GM21717 (cell line): ENCODE measurements around the gene ABLIM2.
"Not testable (repeated sequence)": the region's sequence is repeated elsewhere in the genome, so short reads cannot be mapped to it uniquely, and the experiment has no call there.

ENCODE experiments used
- ATAC-seq: cut with Tn5 transposase; IDR thresholded peaks from one replicate; pipeline ENCODE4 v1.9.1; 2021; ENCODE audit warnings: mild to moderate bottlenecking, moderate library complexity; ENCODE audit not compliant: unreplicated experiment

The ABLIM2 gene

DNA sequence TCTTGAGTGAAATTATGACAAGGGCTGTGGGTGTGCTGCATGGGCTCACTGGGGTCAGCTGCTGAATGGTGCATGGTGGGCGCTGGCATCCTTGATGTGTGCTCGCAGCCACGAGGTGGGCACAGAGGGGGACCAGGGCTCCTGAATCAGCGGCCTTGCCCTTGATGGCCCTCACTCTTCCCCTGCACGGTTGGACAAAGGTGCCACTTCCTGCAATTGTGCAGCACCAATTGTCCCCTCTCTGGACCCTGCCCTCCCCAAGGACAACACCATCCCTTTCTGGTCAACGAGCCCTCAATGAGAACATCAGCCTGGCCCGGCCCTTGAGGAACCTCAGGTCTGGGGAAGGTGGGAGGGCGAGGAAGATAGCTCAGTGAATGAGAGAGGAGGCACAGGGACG, 16.1 kb downstream of the ABLIM2 start:
- no peak for ATAC-seq

GRCh38 chr4:8141935-8142334, 16.7 kb downstream of the ABLIM2 start:
- no peak for ATAC-seq

DNA sequence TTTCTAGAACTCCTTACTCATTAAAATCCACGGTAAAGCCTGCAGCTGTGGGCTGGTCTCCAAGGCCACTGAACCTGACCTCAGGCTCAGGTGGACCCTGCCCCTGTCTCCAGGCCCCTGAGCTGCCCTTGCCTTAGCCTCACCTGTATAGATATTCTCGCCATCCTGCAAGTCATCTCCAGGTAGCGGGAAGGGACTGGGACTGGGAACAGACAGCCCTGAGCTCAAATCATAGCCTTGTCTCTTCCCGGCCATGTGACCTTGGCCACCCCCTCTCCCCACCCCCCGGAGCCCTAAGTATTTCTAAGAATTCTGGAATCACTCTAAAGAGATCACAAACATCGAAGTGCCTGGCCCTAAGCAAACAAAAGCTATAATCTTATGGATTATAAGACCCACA, 17.7 kb downstream of the ABLIM2 start:
- ATAC-seq: no peak

GRCh38 chr4:8139726-8140125, 18.9 kb downstream of the ABLIM2 start:
- ATAC-seq: not testable (repeated sequence)

- ATAC-seq: no peak
These were observed 21.5 kb downstream of the ABLIM2 start for GRCh38 chr4:8136972-8137710.

- ATAC-seq: no peak
These were observed 22.1 kb downstream of the ABLIM2 start for GRCh38 chr4:8136529-8136928.

GRCh38 chr4:8135666-8136065, 22.9 kb downstream of the ABLIM2 start:
- ATAC-seq: no peak

- no peak for ATAC-seq
These were observed 24.6 kb downstream of the ABLIM2 start for GRCh38 chr4:8133897-8134563.

- ATAC-seq: no peak
These were observed 25.5 kb downstream of the ABLIM2 start for GRCh38 chr4:8132947-8133705.

DNA sequence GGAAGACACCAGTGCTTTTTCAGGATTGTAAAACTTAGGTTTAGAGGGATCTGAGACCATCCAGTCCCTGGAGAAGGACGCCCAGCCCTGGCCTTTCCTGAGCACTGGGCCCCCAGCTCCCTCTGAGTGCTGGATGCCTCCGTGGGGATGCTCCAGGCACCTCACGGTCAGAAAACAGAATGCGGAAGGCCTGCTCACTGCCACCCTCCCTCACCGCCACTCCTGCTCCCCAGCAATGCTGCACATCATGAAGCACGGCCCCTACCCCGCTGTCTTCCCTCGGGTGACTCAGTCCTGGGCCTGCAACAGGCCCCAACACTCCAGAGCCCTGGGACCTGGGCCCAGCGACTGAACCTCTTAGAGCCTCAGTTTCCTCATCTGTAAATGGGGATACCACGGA, 26.2 kb downstream of the ABLIM2 start:
- ATAC-seq: no peak

DNA sequence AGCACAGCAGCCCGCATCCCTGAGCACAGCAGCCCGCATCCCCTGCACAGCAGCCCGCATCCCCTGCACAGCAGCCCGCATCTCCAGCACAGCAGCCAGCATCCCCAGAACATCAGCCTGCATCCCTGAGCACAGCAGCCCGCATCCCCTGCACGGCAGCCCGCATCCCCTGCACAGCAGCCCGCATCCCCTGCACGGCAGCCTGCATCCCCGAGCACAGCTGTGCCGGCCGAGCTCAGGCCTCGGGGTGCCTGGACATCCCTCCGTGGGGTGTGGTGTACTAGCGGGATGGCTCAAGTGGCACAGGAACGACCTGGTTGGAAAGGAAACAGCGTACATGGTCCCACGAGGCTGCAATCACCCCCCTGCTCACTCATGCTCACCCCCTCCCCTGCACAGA, 26.8 kb downstream of the ABLIM2 start:
- ATAC-seq: no peak

- no peak for ATAC-seq
These were observed 27.4 kb downstream of the ABLIM2 start for GRCh38 chr4:8131210-8131609.

DNA sequence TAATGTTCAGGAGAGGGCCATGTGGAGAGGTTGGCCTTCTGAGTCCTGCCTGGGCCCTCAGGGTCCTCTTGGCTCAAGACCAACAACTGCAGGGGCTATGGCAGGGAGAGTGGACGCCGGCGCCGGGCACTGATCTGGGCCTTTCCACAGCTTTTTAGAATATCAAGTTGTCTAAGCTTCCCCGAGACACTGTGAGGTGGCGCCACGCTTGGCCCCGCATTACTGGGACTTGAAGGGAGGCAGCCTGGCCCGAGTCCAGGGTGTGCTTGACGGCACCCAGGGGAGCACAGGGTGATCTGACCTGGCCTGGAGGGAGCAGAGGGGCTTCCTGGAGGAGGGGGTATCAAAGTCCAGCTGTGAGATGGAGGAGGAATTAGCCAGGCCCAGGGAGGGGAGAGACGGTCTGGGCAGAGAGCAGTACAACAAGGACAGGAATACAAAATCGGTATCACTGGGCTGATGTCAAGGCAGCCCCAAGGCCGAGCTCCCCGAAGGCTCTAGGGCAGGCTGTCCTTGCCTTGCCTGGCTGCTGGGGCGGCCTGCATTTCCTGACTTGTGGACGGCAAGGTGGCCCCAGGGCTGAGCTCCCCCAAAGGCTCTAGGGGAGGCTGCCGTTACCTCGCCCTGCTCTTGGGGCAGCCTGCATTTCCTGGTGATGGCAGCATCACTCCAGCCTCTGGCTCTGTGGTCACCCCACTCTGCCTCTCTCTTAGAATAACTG, 28.1 kb downstream of the ABLIM2 start:
- ATAC-seq: no peak

DNA sequence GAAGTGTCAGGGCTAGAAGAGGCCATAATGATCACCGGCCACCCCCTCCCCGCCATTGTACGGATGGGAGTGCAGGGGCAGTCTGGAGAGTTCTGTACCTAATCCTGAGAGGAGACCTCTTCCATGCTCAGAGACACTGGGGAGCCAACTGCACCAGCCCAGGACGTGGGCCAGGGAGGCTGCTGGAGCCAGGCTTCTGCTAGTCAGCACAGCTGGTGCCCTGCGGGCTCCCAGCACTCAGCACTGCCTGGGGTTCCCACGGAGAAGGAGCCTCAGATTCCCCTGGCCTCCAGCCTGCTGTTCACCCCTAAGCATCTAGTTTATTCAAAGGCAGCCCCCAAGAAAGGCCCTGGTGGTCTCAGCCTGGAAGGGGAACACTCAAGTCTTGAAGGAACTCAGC, 28.8 kb downstream of the ABLIM2 start:
- no peak for ATAC-seq

DNA sequence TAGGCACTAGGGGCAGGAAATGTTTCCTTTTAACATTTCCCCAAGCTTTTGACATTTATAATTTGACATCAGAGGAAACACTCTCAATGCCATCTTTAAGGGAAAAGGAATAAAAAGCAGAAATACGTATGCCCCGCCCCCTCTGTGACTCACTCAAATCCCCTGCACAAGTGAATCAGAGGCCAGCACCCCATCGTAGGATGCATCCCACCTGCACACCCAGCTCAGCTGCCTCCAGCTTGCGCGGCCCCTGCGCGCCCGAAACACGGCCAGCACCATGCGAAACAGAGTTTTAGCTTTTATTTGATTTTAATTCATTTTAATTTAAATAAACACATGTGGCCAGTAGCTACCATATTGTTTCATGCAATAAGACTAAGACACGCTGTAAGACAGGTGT, 29.5 kb downstream of the ABLIM2 start:
- no peak for ATAC-seq

- no peak for ATAC-seq
These were observed 30.3 kb downstream of the ABLIM2 start for GRCh38 chr4:8128100-8128856.

DNA sequence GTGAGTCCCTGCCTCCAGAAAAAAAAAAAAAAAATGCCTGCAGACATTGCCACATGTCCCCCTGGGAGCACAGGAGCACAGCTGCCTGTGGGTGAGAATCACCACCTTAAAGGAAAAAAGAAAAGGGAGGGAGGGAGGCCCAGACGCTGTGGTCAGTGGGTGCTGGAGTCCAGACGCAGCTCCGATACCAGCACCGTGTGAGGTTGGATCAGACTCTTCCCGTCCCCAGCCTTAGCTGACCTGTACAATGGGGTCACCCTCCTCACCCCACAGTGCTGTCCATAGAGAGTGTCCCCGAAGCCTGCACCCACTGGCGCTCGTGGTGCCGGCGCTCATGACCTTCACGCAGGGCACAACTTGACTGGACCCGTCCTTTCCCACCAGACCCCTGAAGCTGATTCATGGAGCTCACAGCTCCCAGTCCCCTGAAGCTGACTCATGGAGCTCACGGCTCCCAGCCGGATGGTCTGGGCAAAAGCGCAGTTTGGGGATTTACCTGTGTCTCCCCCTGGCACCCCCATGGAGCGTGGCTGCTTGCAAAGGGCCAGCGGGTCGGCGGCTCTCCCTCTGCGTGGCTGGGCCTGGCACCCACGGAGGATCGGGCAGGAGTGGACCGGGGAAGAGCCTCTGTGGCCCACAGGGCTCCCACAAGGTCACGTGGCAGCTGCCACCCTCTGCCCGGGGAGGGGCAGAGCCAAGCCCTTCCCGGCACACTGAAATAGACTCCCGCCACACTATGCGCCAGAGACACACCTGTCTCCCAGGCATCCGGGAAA, 31.4 kb downstream of the ABLIM2 start:
- ATAC-seq: no peak

DNA sequence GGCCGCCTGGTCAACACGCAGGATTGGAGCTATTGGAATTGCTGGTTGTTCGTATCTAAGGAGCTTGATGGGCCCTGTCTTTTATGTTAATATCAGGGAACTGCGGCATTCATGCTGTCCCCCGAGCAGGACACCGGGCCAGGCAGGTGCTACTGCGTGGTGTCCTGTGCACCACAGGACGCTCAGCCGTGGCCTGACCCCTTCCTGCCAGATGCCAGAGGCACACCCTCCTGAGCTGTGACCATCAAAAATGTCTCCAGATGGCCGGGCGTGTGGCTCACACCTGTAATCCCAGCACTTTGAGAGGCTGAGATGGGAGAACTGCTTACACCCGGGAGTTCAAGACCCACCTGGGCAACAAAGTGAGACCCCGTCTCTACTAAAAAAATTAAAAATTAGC, 32.1 kb downstream of the ABLIM2 start:
- no peak for ATAC-seq

- ATAC-seq: no peak
These were observed 33.0 kb downstream of the ABLIM2 start for GRCh38 chr4:8125526-8126056.

GRCh38 chr4:8123870-8124269, 34.7 kb downstream of the ABLIM2 start:
- ATAC-seq: no peak
